ENCODE measurements around the gene DNMT3B.

DNA sequence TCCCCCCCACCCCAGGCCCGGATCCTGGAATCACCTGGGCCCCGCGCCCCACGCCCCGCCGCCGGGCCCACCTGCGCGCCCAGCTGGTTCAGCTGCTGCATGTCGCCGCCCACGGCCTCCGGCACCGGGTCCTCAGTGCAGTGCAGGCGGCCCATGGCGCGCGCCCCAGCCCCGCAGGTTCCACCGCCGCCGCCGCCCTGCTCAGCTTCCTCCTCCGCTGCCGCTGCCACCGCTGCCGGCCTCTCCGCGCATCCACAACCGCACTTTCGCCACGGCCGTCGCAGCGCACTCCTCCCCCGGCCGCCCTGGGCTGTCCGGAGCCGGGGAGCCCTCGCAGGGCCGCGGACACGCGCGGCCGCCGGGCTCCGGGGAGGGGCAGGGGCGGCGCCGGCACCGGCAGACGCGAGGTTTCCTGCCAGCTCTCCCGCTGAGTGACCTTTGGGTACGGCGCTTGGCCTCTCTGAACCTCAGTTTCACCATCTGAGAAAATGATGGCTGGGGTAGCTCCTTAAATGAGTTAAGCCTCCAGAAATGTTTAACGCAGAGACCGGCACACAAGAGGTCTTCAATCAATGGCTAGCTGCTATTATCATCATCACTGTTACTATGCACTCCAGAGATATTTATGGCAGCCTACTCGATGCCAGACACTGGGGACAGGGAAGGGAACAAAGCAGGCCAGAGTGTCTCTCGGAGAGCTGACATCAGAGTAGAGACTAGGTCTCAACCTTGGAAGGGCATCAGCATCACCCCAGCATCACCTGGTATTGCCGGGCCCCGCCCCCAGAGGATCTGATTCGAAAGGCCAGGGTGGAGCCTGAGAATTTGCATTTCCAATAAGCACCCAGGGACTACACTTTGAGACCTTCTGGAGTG is 18.7 kb upstream of the DNMT3B start, which contains the start of gene COMMD7:
- TF ChIP-seq CTCF (IDR thresholded peaks at IDR 0.05; ENCODE audit: low read length) (no peak), EZH2 (IDR thresholded peaks at IDR 0.05; ENCODE audit: borderline replicate concordance, low read length) (no peak)

All from OCI-LY1 (cell line).